GM18502 (cell line): ENCODE measurements around the gene STRIP2.
A peak's percentile ranks its signal among the peaks of the same experiment; 100 is the strongest.
"Not testable (repeated sequence)": the region's sequence is repeated elsewhere in the genome, so short reads cannot be mapped to it uniquely, and the experiment has no call there.

Experiments
- ATAC-seq: cut with Tn5 transposase; IDR thresholded peaks from one replicate; pipeline ENCODE4 v1.9.1; 2021; ENCODE audit warnings: mild to moderate bottlenecking; ENCODE audit not compliant: unreplicated experiment, poor library complexity

STRIP2 gene

DNA sequence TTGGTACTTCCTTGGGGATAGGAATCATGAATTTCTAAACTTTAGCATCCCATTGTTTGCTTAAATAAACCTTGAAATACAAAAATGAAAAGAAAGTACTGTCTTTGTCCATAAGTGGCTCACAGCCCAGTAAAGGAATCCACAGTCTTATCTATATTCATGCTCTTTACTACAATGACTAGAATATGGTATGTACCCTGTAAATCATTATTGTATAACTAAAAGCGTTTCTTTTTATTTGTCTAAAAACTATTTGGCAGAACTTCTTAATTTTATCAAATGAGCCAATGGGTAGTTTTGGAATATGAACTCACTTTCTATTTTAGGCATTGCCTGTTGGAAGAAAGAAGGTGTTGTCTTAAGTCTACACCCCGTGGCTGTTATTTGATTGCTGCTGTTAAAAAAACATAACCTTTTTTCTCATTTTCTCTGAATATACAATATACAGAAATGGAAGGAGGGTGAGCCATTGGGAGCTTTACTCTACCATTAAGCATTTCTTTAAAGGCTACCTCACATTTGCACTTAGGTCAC is 12.4 kb upstream of the STRIP2 start:
- ATAC-seq: no peak

DNA sequence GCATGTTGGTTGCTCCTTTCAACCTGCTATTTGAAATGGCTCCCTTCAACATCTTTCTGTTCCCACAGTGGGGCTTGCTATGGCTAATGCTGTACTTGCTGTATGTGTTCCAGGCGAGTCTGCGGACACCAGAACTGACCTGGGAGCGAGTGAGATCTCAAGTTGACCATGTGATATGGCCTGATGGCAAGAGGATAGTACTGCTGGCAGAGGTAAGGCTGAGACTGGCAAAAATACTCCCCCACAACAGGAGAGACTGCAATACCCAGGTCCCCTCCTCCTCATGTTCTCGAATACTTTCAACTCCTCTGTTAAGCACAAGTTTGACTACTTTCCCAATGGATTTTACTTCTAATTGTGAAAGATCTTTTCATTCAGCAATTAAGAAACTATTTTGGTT is 11.5 kb upstream of the STRIP2 start:
- ATAC-seq: no peak

DNA sequence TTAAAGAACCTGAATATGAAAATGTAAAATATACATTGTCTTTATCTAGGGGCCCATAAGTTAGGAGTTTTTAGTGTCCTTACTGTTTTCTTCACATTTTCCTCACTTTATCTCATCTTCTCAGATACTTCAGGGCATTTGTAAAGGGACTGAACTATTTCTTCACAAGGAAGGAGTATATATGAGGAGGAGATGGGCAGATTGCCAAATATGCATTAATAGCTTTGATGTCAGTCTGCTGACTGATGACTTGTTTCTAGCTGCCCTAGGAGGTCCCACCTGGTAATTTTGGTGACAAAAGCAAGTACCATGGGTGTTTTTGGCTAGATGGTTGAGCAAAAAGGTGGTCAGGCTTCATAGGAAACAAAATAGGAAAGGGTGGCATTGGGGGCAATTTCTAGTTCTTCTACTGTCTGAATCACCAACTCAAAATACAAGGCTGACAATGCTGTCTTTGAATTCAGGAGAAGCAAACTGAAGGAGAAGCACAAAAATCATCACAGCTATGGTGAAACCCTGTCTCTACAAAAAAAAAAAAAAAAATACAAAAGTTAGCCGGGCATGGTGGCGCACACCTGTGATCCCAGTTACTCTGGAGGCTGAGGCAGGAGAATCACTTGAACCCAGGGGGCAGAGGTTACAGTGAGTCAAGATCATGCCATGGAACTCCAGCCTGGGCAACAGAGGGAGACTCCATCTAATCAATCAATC is 10.4 kb upstream of the STRIP2 start:
- ATAC-seq: no peak

DNA sequence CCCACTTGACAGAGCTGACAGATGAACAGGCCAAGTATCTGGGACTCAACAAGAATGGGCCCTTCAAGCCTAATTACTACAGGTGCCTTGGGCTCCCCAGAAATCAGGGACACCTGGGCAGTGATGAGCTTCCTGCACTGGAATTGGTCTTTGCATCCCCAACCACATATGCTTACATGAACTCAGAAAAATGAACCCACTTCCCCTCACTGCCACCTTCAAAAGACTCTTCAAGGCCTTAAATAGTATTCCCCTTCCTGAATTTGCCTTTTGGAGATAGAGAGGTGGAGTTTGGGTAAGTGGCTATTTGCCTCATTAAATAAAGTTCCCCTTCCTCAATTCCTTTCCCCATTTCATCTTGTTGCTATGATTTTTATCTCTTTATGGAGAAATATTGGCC is 7.8 kb upstream of the STRIP2 start:
- no peak for ATAC-seq

DNA sequence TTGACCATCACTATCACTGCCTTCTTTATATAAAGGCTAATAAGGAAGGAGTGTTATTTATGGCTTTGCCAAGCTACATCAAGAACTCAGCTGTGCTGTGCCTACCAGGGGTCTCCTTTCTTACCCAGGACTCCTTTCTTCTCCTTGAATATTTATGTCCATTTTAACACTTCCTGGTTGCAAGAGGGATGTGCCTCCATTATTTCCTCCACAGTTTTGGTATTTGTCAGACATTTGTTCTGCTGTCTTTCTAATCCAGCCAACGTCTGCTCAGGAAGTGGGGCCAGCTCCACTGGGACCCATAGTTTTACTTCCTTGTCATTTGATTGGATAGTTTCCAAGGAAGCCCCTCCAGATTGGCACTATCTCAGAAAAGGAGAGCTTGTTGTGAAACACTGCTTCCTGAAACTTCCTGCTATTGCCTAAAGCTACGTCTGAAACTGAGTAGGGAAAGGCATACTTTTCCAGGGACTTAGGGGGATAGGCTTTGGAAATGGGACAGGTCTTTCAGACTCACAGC is 6.6 kb upstream of the STRIP2 start:
- no peak for ATAC-seq

DNA sequence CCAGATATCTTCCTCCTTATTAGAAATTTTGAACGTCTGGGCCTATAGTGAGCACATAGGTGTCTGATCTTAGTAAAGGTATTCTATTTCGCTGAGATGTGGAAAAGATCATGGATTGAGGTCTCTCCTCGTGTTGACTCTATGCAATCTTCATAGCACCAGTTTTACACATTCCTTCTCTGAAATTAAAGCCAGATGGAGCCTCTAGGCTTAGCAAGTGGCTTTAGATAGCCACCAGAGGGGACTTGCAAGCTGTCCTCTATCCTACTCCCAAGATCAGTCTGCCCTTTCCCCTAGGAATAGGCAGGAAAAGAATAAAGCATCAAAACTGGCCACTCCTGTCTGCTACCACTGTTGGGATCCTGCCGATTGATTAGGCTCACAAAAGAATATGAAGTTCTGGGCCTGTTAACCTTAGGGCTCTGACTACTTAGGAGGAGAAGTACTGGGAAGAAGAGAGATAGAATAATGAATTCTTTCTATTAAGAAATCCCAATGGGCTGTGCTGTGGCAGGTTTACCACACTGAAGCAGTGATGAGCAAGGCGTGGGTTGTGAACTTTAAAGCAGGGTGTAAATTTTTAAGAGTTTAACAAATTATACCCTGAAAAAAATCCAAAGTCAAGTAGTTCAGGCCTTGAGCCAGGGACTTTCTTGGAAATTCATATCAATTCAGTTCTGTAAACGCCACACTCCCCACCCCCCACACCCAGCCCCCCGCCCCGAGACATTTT is 2.2 kb upstream of the STRIP2 start:
- ATAC-seq: no peak

DNA sequence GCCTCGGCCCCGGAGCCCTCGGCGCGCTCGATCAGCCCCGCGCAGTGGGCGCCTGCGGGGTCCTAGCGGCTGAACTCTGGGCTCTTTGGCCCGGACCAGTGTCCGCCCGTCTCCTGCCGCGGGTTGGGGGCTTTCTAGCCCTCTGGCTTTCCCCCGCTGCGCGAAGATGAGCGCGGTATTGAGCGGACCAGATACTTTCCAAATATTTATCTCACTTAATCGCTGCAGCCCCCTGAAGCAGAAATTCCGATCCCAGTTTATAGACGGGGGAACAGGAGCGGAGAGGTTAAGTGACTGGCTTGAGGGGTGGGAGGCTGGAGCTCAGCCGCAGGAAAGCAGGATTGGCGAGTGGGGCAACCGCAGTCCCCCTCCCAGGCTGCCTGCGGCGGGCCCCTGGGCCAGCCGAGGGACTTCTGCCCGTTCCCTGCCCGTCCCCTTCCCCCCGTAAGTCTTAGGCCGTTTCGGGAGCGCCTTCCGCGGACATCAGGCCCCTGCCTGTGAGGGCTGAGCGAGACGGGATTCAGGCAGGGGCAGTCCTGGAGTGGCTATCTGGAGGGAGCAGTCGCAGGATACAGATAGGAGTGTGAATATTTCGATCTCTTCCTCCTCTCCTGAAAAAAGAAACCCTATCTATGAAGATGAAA is 565 bp downstream of the STRIP2 start:
- peak; percentile 10 for ATAC-seq

DNA sequence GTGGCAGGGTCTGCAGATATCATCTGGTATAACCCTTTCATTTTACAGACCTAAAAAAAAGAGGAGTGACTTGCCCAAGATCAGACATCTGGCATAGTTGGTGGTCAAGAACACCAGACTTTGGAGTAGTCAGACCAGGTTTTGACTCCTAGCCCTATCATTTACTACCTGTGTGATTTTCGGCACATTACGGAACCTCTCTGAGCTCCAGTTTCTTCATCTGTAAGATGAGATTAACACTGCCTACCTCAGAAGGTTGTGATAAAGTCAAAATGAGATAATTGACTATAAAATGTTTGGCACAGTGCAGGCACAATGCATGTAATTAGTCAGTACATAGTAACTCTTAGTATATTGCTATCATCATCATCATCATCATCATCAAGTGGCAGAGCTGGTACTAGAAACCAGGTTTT is 1.2 kb downstream of the STRIP2 start:
- no peak for ATAC-seq

DNA sequence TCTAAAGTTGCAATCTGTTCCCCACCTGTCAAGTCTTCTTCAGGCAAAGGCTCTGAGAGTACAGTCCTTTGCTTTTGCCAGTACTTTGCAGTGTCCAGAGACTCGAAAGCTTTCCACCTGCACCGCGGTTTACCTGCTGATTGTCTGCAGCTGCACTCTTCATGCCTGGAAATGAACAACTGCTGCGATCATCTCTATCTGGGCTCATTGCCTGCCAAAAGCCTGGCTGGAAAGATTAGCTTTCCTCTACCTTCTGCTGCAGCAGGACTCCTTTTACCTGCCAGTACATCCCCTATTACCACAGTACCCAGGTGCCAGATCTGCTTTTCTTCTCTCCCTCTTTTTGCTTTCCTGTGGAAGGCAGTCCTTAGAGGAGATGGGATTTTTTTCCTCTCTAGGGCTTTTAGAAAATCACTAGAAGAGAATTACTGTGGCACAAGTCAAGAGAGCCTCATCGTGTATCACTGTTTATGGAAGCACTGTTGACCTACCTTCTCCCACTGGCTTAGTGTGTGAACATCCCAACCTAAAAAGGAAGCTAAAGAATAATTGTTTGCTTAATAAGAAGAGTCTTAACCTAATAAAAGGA is 2.2 kb downstream of the STRIP2 start:
- ATAC-seq: no peak

DNA sequence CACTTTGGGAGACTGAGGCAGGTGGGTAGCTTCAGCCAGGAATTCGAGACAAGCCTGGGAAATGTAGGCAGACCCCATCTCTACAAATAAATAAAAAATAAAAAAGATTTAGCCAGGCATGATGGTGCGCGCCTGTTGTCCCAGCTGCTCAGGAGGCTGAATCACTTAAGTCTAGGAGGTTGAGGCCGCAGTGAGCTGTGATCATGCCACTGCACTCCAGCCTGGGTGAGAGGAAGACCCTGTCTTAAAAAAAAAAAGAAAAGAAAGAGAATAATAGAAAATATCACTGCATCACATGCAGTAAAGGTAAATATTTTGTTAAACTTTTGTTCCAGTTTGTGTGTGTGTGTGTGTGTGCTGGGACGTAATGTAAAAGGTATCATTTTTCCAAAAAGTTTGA is 3.0 kb downstream of the STRIP2 start:
- no peak for ATAC-seq

DNA sequence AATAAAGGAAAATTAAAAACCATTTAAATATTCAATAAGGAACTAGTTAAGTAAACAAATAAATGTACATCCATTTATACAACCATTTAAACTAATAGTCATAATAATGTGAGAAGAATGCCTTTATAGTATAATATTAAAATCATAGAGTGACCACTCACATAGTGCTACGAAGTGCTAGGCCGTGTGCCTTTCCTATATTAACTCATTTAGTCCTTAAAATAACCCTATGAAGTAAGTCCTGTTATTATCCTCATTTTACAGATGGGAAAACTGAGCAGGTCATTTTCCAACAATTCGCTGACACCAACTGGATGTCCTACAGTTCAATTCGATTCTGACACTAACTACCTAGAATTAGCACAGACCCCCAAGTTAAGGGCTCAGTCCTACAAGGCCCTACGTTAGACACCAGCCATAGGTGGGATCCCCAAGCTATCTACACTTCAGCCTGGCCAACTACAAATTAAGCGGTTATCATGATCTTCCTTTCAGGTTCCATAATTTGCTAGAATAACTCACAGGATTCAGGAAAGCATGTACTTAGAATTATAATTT is 4.1 kb downstream of the STRIP2 start:
- ATAC-seq: no peak

DNA sequence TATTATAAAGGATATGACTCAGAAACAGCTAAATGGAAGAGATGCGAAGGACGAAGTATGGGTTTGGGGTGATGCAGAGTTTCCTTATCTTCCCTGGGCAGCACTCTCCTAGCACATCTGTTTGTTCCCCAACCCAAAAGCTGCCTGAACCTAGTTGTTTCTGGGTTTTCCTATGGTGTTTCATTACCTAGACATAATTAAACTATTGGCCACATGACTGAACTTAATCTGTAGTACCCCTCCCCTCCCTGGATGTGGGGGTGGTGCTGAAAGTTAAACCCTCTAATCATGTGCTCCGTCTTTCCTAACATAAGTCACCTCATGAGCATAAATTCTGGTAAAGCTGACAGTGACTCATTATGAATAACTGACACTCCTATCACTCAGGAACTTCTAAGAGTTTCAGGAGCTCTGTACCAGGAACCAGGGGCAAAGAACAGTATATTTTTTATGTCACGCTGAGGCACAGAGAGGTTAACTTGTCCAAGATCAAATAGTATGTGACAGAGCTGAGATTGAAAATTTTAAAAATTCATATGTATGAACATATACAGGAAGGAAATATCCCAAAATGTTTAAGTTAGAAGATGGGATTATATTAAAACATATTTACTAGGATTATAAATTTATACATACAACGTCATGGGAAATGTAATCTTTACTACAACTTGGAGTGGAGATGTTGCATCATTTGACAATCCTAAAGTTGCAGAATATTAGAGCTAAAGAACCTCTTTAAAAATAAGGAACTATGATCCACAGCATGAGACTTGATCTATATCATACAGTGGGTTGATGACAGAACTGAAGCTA is 4.8 kb downstream of the STRIP2 start:
- ATAC-seq: no peak

DNA sequence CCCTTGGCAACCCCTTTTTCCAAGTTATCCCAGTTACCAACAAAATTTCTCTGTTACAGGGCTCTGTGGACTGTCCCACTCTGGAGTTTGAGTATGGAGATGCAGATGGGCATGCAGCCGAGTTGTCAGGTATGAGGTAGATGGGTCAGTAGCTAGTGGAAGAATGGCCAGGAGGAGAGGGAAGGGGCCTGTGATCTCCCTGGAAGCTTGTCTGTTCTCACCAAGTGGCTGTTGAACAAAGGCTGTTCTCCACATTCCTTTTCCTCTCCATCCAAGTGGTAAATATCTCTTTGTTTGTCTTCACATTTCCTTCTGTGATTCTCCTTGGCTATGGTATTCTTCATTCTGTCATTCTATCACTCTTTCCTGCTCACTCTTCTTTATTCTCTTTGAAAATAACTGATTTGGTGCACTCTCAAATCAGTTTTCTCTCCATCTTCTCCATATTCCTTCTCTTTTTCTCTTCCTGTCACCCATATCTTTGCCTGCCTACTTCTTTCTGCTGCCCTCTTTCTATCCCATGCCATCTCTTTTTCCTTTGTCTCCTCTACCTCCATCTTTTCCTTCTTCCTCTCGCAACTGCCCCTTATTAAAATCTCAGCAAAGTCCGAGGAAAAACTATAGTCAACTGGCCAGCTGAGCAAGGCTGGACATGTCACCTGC is 5.9 kb downstream of the STRIP2 start:
- ATAC-seq: no peak

DNA sequence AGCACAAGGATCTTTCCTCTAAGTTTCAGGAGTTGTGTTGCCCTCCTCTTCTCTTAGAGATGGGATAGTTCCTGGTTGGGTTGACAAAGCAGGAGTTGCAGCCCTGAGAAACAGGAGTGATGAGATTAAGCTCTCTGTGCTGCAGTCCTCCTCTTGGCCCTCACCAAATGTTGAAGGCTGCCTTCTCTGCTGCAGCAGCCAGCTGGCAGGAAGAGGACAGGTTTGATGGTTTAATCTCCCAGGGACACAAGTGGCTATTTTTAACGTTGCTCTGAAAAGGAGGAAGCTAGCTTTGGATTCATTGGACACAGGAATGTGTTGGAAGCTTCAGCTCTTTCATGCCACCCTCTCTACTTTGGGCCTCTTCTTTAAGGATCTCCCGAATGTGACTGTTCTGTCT is 9.4 kb downstream of the STRIP2 start:
- ATAC-seq: no peak

DNA sequence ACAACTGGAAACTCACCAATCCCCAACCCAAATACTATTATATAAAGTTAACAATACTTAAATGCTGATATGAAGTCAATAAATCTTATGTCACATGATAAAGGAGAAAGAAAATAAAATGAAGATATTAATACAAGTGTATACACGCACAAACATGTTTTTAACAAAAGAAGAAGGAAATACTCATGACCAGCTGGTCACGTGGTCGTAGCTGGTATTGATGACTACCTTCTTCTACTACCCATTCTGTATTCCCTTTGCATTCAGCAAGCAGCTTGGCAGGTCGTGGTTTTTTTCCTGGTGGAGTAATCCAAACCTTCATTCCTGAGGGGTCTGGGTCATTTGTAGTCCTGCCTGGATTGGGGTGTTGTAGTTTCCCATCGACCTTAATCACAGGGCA is 10.5 kb downstream of the STRIP2 start:
- not testable (repeated sequence) for ATAC-seq

DNA sequence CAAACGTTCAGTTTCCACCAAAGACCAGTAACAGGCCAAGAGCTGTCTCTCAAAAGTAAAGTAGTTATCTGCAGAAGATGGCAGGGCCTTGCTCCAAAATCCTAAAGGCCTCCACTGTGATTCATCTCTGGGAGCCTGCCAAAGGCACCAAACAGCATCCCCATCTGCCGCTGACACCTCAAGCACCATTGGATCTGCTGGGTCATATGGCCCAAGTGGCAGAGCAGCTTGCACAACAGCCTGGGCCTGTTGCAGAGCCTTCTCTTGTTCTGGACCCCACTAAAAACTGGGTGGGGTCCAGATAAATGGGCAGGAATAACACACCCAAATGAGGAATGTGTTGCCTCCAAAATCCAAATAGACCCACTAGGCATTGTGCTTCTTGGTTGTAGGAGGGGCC is 12.7 kb downstream of the STRIP2 start:
- ATAC-seq: not testable (repeated sequence)

DNA sequence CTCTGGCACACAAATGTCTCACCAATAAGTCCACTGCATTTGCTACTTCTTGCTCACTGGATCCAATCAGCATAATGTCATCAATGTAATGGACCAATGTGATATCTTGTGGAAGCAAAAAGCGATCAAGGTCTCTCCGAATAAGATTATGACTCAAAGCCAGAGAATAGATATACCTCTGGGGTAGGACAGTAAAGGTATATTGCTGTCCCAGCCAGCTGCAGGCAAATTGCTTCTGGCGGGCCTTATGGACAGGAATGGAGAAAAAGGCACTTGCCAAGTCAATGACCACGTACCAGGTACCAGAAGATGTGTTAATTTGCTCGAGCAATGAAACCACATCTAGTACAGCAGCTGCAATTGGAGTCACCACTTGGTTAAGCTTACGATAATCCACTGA is 13.2 kb downstream of the STRIP2 start:
- ATAC-seq: not testable (repeated sequence)

DNA sequence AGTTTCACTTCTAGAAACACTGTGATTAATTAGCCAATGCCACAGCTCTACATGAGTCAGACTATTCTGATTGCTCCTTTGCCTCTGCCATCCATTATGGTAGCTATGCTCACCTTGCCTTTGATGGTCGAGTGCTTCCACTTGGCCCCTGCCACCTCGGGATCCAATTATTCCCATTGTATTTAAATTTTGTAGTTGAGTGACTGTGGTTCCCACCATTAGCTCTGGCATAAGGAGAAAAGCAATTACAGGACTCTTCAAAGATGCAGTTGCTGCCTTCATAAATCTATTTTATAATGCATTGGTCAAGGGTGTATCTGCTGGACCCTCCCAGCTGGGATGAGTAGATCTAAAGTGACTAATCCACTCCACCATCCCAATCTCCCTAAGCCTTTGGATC is 14.4 kb downstream of the STRIP2 start:
- ATAC-seq: not testable (repeated sequence)

DNA sequence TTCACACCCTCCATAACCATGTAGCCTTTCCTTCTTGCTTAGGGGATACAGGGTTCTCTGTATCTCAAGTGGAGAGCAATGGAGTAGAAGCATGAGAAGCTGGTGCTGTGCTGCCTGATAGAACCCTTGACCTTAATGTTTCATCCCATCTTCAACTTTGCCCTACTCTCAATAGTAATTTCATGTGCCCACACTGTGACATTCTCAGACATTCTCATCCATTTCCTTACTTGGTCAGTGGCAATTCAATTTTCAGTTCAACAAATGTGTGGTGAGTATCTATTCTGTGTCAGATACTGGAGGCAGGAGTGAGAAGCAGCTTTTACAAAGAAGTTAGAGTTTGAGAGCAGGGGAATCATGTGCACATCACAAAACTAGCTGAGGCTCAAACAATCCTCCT is 16.1 kb downstream of the STRIP2 start:
- ATAC-seq: no peak
